CD1c-positive myeloid dendritic cell (primary cell): ENCODE results near the gene ANP32D.
"Not testable (repeated sequence)": the region's sequence is repeated elsewhere in the genome, so short reads cannot be mapped to it uniquely, and the experiment has no call there.

Experiments
- DNase-seq: peaks from one replicate; pipeline ENCODE4 v3.0.0-alpha.2; 2016; ENCODE audit errors: extremely low spot score

ANP32D gene

GRCh38 chr12:48472259-48472658 is at the start of gene ANP32D:
Gene ANP32D, plus strand, starts transcription at chr12:48472559. Its CDS starts 106 bp downstream, at chr12:48472665.
- DNase-seq = no peak

GRCh38 chr12:48423171-48423570 is 49.2 kb upstream of the ANP32D start:
- DNase-seq = no peak

- no peak for DNase-seq
These were observed 47.7 kb upstream of the ANP32D start for GRCh38 chr12:48424644-48425043.

- not testable (repeated sequence) for DNase-seq
These were observed 38.3 kb upstream of the ANP32D start for GRCh38 chr12:48434016-48434415.

GRCh38 chr12:48441069-48441468 is 31.3 kb upstream of the ANP32D start:
- DNase-seq = no peak

- DNase-seq = no peak
These were observed 30.0 kb upstream of the ANP32D start for GRCh38 chr12:48442179-48442847.

- DNase-seq = no peak
These were observed 26.8 kb upstream of the ANP32D start for GRCh38 chr12:48445538-48445937.

GRCh38 chr12:48446161-48446776 is 26.1 kb upstream of the ANP32D start:
- no peak for DNase-seq

- DNase-seq = peak; percentile 10
These were observed 24.6 kb upstream of the ANP32D start for GRCh38 chr12:48447755-48448154.

- DNase-seq = no peak
These were observed 21.0 kb upstream of the ANP32D start for GRCh38 chr12:48451372-48451771.

GRCh38 chr12:48452961-48453360 is 19.4 kb upstream of the ANP32D start:
- not testable (repeated sequence) for DNase-seq

- peak; percentile 45 for DNase-seq
These were observed 17.7 kb upstream of the ANP32D start for GRCh38 chr12:48454667-48455066.

GRCh38 chr12:48455116-48455515 is 17.2 kb upstream of the ANP32D start:
- no peak for DNase-seq

- DNase-seq = no peak
These were observed 13.1 kb upstream of the ANP32D start for GRCh38 chr12:48459259-48459658.

- DNase-seq = not testable (repeated sequence)
These were observed 3.3 kb upstream of the ANP32D start for GRCh38 chr12:48469027-48469426.

GRCh38 chr12:48473061-48473460 is 702 bp downstream of the ANP32D start:
- no peak for DNase-seq

- not testable (repeated sequence) for DNase-seq
These were observed 2.1 kb downstream of the ANP32D start for GRCh38 chr12:48474497-48474896.

GRCh38 chr12:48482198-48482597 is 9.8 kb downstream of the ANP32D start, which contains the start of gene C12orf54:
Gene C12orf54, plus strand, starts transcription at chr12:48482498. Its CDS starts 799 bp downstream, at chr12:48483297.
- DNase-seq = no peak

GRCh38 chr12:48482930-48483329 is 10.6 kb downstream of the ANP32D start:
- DNase-seq = no peak

- DNase-seq = no peak
These were observed 13.9 kb downstream of the ANP32D start for GRCh38 chr12:48486261-48486660.

GRCh38 chr12:48486679-48487078 is 14.3 kb downstream of the ANP32D start:
- DNase-seq = no peak

GRCh38 chr12:48489012-48489411 is 16.7 kb downstream of the ANP32D start:
- DNase-seq = no peak

GRCh38 chr12:48489456-48489855 is 17.1 kb downstream of the ANP32D start:
- not testable (repeated sequence) for DNase-seq
